DOHH2 (cell line): ENCODE results near the gene COL23A1.

Experiments used
- EZH2phosphoT487 ChIP-seq: fragments of 200-600 bp; sonication (generic); IDR thresholded peaks from 2 replicates; pipeline ENCODE4 v1.6.1; 2017; ENCODE audit warnings: borderline replicate concordance, mild to moderate bottlenecking, antibody characterized with exemption, low read length, moderate library complexity, mixed read lengths
- TF ChIP-seq, protein P1 (sequence below): fragments of 200-600 bp; sonication (generic); IDR thresholded peaks from one replicate; pipeline ENCODE4 v1.5.1; 2014; ENCODE audit warnings: antibody characterized with exemption, mild to moderate bottlenecking, low read depth, low read length; ENCODE audit not compliant: poor library complexity, severe bottlenecking

GRCh38 chr5:178421699-178422399 lies 168.3 kb downstream of the COL23A1 start:
- TF ChIP-seq, protein P1, sequence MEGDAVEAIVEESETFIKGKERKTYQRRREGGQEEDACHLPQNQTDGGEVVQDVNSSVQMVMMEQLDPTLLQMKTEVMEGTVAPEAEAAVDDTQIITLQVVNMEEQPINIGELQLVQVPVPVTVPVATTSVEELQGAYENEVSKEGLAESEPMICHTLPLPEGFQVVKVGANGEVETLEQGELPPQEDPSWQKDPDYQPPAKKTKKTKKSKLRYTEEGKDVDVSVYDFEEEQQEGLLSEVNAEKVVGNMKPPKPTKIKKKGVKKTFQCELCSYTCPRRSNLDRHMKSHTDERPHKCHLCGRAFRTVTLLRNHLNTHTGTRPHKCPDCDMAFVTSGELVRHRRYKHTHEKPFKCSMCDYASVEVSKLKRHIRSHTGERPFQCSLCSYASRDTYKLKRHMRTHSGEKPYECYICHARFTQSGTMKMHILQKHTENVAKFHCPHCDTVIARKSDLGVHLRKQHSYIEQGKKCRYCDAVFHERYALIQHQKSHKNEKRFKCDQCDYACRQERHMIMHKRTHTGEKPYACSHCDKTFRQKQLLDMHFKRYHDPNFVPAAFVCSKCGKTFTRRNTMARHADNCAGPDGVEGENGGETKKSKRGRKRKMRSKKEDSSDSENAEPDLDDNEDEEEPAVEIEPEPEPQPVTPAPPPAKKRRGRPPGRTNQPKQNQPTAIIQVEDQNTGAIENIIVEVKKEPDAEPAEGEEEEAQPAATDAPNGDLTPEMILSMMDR: no peak
- TF ChIP-seq EZH2phosphoT487: no peak
